Measurements from ENCODE around the gene CDKL5. TPM values are rescaled to one million over a fixed set of nuclear protein-coding genes. Genes with fewer than 3 reads are reported as not detected.

The CDKL5 gene
- total and polyA plus RNA-seq, 3 experiments from 2014 or later: 1.2 to 2.6 (median 1.5) TPM

DNA sequence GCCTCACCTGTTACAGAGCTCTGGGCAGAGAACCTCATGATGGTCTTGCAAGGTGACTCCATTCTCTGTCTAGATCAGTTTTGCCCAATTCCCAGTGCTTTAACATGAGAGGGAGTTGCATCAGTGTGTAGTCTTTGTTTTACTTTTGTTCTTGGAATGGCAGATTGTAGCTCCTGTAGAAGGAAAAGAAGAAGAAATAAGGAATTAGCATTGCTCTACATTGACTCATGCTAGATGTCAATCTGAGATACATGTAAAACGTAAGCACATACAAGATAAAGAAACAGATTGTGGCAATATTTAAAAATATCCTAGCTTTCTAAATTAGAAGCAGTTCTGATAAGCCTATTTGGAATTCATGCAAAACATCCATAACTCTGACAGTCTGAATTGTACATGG is 266.0 kb downstream of the CDKL5 start:
- CTCF ChIA-PET: no interaction called here
- Histone ChIP-seq H3K27me3 (ENCODE audit: insufficient read depth, low read length, poor library complexity, severe bottlenecking) (no peaks in the 10 kb centered on the region), H3K27ac (ENCODE audit: low read depth, low read length) (no peak overlapping the region), H3K4me1 (ENCODE audit: insufficient read depth, low read length) (no peaks in the 10 kb centered on the region), H3K4me3 (ENCODE audit: low read length) (no peak overlapping the region), H3K36me3 (ENCODE audit: insufficient read depth, low read length) (no peaks in the 10 kb centered on the region), H3K9me3 (ENCODE audit: low read length) (no peaks in the 10 kb centered on the region)
- Mint-ChIP-seq H3K4me1 (no peaks in the 10 kb centered on the region), H3K4me3 (no peak overlapping the region), H3K27ac (no peak overlapping the region), H3K27me3 (peaks cover 0 to 8% of the 10 kb centered on the region in 2 donors), H3K9me3 (peaks cover 0 to 2% (median 2%) of the 10 kb centered on the region in 5 donors), H3K36me3 (peaks cover 0 to 7% (median 0%) of the 10 kb centered on the region in 3 donors)
- POLR2A ChIA-PET: no interaction called here
- DNase-seq: no peak

GRCh38 chrX:18692541-18692940 is 267.1 kb downstream of the CDKL5 start:
- Histone ChIP-seq H3K4me3 (ENCODE audit: low read length) (no peak overlapping the region), H3K27ac (ENCODE audit: low read depth, low read length) (no peak overlapping the region), H3K4me1 (ENCODE audit: insufficient read depth, low read length) (no peaks in the 10 kb centered on the region), H3K36me3 (ENCODE audit: insufficient read depth, low read length) (no peaks in the 10 kb centered on the region), H3K27me3 (ENCODE audit: insufficient read depth, low read length, poor library complexity, severe bottlenecking) (no peaks in the 10 kb centered on the region), H3K9me3 (ENCODE audit: low read length) (no peaks in the 10 kb centered on the region)
- Mint-ChIP-seq H3K9me3 (peaks cover 0 to 2% (median 2%) of the 10 kb centered on the region in 5 donors), H3K27me3 (peaks cover 0 to 8% of the 10 kb centered on the region in 2 donors), H3K4me3 (no peak overlapping the region), H3K4me1 (no peaks in the 10 kb centered on the region), H3K27ac (no peak overlapping the region), H3K36me3 (peaks cover 0 to 7% (median 0%) of the 10 kb centered on the region in 3 donors)
- no peak for DNase-seq
- ChIA-PET POLR2A (no interaction called here), CTCF (no interaction called here)

DNA sequence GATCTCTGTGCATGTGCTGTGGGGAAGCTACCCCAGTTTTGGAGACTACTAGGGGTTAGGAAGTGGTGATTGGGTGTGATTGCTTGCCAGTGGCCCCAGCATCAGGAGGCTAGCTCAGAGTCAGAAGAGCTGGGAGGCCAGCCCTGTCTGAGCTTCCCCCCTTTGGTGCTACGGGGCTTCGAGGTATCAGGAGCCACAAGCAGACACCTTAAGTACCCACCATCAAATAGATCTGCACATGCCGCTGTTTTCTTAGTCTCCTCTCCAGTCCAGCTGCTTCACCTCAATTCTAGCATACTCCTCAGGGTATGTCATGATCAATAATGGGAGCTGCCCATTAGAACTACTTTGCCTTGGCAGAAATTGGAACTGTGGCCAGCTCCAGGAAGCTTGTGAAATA is 271.2 kb downstream of the CDKL5 start:
- peaks cover 1 to 20% of the 10 kb centered on the region in 2 donors for H3K27me3 Mint-ChIP-seq
- peaks cover 0 to 2% (median 2%) of the 10 kb centered on the region in 5 donors for H3K9me3 Mint-ChIP-seq
- H3K27ac Mint-ChIP-seq: no peak overlapping the region
- no peak overlapping the region for H3K4me3 Mint-ChIP-seq
- ChIA-PET POLR2A (no interaction called here), CTCF (no interaction called here)
- H3K4me1 Mint-ChIP-seq: no peaks in the 10 kb centered on the region
- Histone ChIP-seq H3K9me3 (ENCODE audit: low read length) (no peaks in the 10 kb centered on the region), H3K27me3 (ENCODE audit: insufficient read depth, low read length, poor library complexity, severe bottlenecking) (no peaks in the 10 kb centered on the region), H3K4me1 (ENCODE audit: insufficient read depth, low read length) (no peaks in the 10 kb centered on the region), H3K27ac (ENCODE audit: low read depth, low read length) (no peak overlapping the region), H3K4me3 (ENCODE audit: low read length) (no peak overlapping the region), H3K36me3 (ENCODE audit: insufficient read depth, low read length) (no peaks in the 10 kb centered on the region)
- H3K36me3 Mint-ChIP-seq: peaks cover 0 to 7% (median 0%) of the 10 kb centered on the region in 3 donors
- DNase-seq: no peak

DNA sequence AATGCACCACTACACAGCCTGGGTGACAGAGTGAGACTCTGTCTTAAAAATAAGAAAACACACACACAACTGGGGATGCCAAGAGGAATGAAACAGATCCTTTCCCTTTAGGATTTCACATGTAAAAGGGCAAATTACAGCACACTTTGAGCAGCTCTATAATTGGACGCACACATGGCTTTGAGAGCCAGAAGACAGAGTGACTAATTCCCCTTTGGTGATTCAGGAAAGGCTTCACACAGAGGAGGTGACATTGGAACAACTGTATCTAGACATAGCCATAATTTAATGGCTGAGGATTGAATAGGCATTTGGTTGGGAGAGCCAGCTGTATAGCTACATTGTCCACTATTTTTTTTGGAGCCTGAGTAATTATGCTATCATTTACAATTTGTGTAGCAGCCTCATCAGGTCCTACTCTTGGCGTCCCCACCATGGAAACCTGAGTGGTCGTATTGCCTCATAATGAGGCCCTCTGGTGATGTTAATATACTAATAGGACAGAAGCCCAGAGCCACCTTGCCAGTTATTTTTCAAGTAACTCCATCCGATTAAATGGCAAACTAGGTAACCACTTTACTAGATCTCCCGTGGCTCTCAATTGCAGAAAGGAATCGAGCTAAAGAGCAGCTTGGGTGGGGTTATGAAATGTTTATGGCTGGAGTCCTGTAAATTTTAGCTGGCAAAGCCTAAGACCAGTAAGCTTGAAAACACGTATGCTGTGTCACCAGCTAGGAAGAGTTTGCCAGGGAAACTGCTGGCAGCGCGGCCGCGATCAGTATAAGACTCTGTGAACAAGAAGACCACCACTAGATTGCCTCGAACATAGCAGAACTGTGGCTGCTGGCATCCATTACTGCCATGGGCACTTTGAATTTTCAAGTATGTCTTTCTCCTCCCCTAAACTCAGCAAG is 273.6 kb downstream of the CDKL5 start:
- ChIA-PET POLR2A (no interaction called here), CTCF (no interaction called here)
- Mint-ChIP-seq H3K27me3 (peaks cover 9 to 14% of the 10 kb centered on the region in 2 donors), H3K9me3 (peaks cover 0 to 2% (median 2%) of the 10 kb centered on the region in 5 donors), H3K4me1 (no peaks in the 10 kb centered on the region), H3K36me3 (peaks cover 0 to 7% (median 0%) of the 10 kb centered on the region in 3 donors), H3K27ac (no peak overlapping the region), H3K4me3 (no peak overlapping the region)
- H3K4me3 ChIP-seq (ENCODE audit: low read length): no peak overlapping the region
- H3K27me3 ChIP-seq (ENCODE audit: insufficient read depth, low read length, poor library complexity, severe bottlenecking): no peaks in the 10 kb centered on the region
- H3K4me1 ChIP-seq (ENCODE audit: insufficient read depth, low read length): no peaks in the 10 kb centered on the region
- no peaks in the 10 kb centered on the region for H3K9me3 ChIP-seq (ENCODE audit: low read length)
- H3K36me3 ChIP-seq (ENCODE audit: insufficient read depth, low read length): no peaks in the 10 kb centered on the region
- no peak for DNase-seq
- H3K27ac ChIP-seq (ENCODE audit: low read depth, low read length): no peak overlapping the region

DNA sequence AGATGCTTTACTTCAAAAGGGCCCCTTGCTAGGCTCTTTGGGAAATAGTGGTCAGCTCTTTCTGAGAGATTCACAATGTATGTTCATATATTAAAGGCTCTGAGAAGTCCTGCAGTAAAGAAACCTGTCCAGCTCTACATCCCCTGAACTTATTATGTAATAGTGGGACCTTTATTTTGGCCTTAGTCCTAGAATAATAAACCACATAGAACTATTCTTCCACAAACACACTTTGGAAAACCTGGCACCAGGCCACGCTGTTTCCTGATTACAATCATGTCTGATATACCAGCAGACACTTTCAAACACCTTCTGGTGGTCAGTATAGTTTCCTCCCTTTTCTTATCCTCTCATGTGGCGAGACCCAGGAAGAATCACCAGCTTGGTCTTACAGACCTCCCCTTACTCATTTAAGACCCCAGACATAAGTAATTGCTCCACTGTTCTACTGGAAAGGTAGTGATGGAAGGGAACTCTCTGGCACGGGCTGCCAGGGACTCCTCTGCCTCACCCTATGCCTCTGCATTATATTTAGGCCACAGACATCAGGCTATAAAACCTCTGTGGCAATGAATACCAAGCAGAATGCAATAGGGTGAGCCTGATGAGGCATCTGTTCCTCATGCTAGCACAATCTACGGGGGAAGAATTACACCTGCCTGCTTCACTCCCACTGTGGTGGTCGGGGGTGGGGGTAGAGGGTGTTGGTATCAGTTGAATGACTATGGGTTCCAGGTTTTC is 276.4 kb downstream of the CDKL5 start:
- DNase-seq: no peak
- no peaks in the 10 kb centered on the region for H3K4me1 Mint-ChIP-seq
- no peaks in the 10 kb centered on the region for H3K27me3 ChIP-seq (ENCODE audit: insufficient read depth, low read length, poor library complexity, severe bottlenecking)
- POLR2A ChIA-PET: no interaction called here
- peaks cover 9 to 14% of the 10 kb centered on the region in 2 donors for H3K27me3 Mint-ChIP-seq
- no peak overlapping the region for H3K27ac Mint-ChIP-seq
- H3K4me3 ChIP-seq (ENCODE audit: low read length): no peak overlapping the region
- no peaks in the 10 kb centered on the region for H3K36me3 Mint-ChIP-seq
- no peaks in the 10 kb centered on the region for H3K9me3 Mint-ChIP-seq
- no peaks in the 10 kb centered on the region for H3K4me1 ChIP-seq (ENCODE audit: insufficient read depth, low read length)
- H3K27ac ChIP-seq (ENCODE audit: low read depth, low read length): no peak overlapping the region
- no peak overlapping the region for H3K4me3 Mint-ChIP-seq
- no peaks in the 10 kb centered on the region for H3K36me3 ChIP-seq (ENCODE audit: insufficient read depth, low read length)
- H3K9me3 ChIP-seq (ENCODE audit: low read length): no peaks in the 10 kb centered on the region
- CTCF ChIA-PET: no interaction called here

GRCh38 chrX:18702362-18703195 is 277.2 kb downstream of the CDKL5 start:
- H3K9me3 Mint-ChIP-seq: no peaks in the 10 kb centered on the region
- no peak overlapping the region for H3K27ac Mint-ChIP-seq
- H3K27me3 Mint-ChIP-seq: peaks cover 9 to 13% of the 10 kb centered on the region in 2 donors
- no peak overlapping the region for H3K4me3 ChIP-seq (ENCODE audit: low read length)
- no peaks in the 10 kb centered on the region for H3K36me3 ChIP-seq (ENCODE audit: insufficient read depth, low read length)
- no peak for DNase-seq
- H3K9me3 ChIP-seq (ENCODE audit: low read length): no peaks in the 10 kb centered on the region
- CTCF ChIA-PET: no interaction called here
- H3K4me3 Mint-ChIP-seq: no peak overlapping the region
- no peaks in the 10 kb centered on the region for H3K27me3 ChIP-seq (ENCODE audit: insufficient read depth, low read length, poor library complexity, severe bottlenecking)
- H3K4me1 Mint-ChIP-seq: no peaks in the 10 kb centered on the region
- no peak overlapping the region for H3K27ac ChIP-seq (ENCODE audit: low read depth, low read length)
- POLR2A ChIA-PET: no interaction called here
- no peaks in the 10 kb centered on the region for H3K36me3 Mint-ChIP-seq
- no peaks in the 10 kb centered on the region for H3K4me1 ChIP-seq (ENCODE audit: insufficient read depth, low read length)
